Activated CD8-positive, alpha-beta memory T cell treated with anti-CD3 and anti-CD28 coated beads for 1 hour (primary cell): ENCODE measurements around the gene HIGD1B.

Experiments used
- DNase-seq, 2 donors: peaks; one replicate each; pipeline ENCODE4 v3.0.0-alpha.2; 2020; ENCODE audit warnings: low read depth in 1 of 2; ENCODE audit errors: extremely low read depth in 1 of 2

The HIGD1B gene

DNA sequence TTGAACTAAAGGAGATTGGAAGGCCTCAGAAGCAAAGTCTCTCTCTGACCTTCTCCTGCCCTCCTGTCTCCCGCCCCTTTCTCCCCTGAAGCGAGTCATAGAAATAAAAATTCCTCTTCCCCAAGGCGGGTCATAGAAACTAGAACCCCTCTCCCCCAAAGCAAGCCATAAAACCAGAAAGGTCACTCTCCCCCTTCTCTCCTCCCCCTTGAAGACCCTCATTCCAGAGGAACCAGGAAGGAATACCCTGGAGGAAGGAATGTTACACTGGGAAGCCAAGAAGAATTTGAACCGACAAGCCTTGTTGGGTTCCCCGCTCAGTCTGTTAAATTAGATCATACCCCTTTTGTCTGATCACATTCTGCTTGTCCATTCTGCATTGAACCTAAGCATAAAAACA, 14.9 kb upstream of the HIGD1B start:
- no peak for DNase-seq

DNA sequence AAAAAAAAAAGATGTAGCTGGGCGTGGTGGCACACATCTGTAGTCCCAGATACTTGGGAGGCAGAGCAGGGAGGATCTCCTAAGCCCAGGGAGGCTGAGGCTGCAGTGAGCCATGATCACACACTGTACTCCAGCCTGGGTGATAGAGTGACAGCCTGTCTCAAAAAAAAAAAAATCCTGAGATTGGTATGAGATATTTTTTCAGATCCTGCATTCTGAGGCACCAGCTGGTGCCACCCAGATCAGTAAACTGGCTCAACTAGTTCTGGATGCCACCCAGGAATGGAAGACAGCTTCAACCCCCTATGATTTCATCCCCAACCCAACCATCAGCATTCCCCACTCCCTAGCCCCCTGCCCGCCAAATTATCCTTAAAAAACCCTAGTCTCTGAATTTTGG, 10.5 kb upstream of the HIGD1B start:
- no peak for DNase-seq

GRCh38 chr17:44840274-44840673, 7.4 kb upstream of the HIGD1B start:
- no peak for DNase-seq

DNA sequence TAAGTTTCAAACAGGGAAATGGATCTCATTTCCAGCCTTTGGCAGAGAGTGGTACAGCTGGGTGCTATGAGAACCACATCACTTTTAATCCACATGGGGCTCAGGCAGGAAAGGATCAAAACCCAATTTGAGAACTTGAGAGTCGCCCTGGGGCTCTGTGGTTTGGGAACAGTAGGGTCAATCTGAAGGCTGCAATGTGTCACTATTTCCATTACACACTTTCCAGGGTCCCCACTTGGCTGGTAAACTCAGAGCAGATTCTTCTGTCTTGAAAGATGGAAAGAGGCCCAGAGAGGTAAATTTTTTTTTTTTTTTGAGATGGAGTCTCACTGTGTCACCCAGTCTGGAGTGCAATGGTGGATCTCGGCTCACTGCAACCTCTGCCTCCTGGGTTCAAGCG, 6.7 kb upstream of the HIGD1B start:
- no peak for DNase-seq

DNA sequence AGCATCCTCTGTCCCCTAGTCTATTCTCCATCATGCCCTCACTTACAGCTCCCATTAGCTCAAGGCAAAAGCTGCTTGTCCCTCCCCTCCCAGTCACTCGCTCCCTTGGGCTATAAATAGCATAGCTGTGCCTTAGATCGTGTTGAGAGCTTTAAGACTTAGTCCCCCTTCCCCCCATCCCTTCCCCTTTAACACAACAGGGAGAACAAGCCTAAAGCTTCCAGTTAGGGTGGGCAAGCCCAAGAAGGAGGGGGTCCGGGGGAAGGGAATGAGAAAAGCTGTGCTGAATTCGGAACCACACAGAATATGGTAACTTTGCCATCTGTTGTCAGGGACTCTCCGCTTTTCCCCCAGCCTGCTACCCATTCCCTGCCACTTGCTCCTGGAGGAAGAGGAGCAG, 4.9 kb upstream of the HIGD1B start:
- no peak for DNase-seq

DNA sequence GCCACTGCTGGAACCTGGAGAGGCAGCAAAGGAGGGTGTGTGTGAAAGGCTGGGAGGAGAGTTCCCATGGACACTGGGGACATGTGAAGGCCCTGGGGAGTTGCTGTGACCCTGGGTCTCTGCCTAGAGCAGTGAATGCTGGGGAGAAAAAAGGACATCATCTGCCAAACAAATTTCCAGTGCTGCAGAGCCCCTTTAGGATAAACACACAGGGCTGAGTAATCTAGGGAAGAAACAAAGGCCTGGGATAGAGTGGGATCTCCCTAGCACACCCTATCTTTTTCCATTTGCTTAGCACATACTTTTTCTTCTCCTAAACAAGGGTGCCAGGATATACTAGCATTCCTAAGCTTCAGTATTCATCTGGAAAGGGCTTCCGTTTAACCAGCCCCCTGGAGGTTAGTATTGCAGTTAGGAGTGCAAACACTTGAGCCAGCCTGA, 3.3 kb upstream of the HIGD1B start:
- DNase-seq: no peak

DNA sequence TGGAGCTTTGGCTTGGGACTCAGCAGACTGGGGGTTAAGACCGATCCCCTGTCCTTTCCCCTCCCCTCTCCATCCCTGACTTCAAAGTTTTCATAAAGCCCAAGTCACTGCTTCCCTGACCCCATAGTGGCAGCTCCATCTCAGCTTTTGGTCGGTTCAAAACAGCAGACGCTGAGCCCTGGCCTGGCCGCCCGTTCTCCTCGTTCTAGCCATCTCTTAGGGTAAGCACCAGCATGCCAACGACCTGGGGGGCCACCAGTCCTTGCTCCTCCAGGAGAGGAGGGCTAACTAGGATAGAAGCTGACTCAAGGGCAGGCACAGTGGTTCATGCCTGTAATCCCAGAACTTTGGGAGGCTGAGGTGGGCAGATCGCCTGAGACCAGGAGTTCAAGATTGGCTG, 1.5 kb upstream of the HIGD1B start:
- no peak for DNase-seq

- DNase-seq: no peak
These were observed 643 bp downstream of the HIGD1B start for GRCh38 chr17:44848257-44848795.

DNA sequence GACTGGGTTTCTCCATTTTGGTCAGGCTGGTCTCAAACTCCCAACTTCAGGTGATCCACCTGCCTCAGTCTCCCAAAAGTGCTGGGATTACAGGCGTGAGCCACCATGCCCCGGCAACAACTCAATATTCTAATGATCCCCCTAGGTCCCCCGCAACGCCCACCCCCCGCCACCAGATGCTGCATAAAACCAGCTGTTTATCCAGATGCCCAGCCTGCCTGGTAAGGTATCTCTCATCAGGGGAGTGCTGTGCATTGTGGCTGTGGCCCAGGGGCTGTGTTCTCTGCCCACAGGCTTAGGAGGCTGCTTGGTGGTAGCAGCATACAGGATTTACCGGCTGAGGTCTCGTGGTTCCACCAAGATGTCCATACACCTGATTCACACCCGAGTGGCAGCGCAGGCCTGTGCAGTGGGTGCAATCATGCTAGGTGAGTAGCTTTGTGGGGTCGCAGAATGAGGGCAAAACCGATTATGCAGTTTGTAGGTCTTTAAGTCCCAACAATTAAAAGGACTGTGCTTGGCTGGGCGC, 1.3 kb downstream of the HIGD1B start:
- no peak for DNase-seq

DNA sequence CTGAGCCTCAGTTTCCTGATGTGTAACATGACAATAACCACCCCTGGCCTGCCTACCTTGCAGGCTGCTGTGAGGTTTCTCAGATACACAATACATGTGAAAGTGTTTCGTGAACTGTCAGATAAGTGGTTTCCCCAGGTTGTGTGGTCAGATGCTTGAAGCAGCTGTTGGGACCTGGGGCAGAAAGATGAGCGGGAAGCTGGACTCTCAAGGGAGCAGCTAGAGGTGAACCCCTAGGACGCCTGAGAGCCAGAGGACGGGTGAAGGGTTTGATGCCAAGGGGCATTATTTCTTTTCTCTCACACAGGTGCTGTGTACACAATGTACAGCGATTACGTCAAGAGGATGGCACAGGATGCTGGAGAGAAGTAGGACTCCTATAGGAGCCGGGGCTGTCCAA, 2.3 kb downstream of the HIGD1B start:
- DNase-seq: no peak

- DNase-seq: no peak
These were observed 2.9 kb downstream of the HIGD1B start for GRCh38 chr17:44850612-44851011.

- no peak for DNase-seq
These were observed 6.5 kb downstream of the HIGD1B start for GRCh38 chr17:44854192-44854591.

GRCh38 chr17:44859701-44860100, 12.0 kb downstream of the HIGD1B start:
- no peak for DNase-seq

- DNase-seq: no peak
These were observed 14.7 kb downstream of the HIGD1B start for GRCh38 chr17:44862278-44862914.

DNA sequence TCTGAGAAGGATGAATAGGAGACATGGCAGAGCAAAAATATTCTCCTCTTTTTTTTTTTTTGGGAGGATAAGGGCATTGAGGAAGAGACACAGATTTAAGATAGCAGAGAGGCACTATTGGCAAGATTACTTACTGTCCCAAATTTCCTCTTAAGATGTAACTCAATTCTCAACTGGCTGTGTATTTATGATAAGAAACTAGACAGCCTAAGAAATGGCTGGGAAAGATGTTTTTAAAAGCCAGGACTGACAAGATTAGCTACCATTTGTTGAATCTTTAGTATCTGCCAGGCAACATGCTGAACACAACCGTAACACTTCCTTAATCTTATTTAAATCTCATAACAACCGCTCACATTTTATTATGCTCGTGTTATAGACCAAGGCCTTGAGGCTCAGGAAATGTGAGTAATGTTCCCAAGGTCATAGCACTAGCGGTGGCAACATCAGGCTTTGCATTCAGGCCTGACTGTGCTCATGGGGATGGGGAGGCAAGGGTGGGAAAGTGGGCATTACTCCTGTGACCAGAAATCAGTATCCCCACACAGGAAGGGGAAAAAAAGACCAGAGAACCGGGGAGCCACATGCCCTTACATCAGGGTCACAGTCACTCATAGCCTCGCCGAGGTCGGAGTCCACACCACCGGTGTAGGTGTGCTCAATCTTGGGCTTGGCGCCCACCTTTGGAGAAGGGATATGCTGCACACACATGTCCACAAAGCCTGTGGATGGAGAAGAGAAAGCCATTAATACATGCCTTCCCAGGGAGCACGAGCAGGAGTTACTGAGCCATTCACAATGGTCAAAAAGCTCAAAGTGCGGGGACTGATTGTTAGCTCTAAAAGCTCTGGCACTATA, 15.6 kb downstream of the HIGD1B start:
- no peak for DNase-seq

DNA sequence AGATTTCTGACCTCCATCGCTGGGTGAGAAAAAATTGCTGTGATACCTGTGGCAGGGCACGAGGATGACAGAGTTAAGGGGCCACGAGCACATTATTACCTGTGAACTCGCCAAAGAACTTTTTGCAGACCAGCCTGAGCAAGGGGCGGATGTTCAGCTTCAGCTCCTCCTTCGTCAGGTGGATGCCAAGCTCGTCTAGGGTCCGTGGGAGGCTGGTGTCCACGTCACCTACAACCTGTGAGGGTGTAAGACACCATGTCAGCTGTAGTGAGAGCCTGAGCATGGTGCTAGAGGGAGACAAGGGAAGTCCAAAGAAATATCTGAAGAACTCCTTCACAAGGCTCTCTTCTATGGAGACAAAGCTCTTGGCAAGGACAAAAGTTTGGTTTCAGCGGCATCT, 17.1 kb downstream of the HIGD1B start:
- no peak for DNase-seq

DNA sequence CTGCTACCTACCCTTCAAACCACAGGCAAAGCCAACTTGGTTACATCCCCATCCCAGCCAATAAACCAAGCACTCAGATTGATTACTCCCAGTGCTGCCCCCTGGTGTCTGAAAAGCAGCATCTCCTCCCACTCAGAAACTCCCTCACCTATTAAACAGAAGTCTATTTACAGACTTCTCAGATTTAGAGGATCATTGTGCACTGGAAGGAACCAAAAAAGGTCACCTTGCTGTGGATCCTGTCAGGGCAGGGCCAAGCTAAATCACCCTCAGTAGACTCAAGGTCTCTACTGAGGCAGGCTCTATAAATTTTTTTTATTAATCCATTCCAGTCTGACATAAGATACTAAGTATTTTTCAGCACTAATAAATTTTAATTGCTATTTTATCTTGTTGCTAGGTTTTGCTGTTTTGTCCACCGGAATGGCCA, 17.6 kb downstream of the HIGD1B start:
- DNase-seq: peak; percentile 44 to 45

DNA sequence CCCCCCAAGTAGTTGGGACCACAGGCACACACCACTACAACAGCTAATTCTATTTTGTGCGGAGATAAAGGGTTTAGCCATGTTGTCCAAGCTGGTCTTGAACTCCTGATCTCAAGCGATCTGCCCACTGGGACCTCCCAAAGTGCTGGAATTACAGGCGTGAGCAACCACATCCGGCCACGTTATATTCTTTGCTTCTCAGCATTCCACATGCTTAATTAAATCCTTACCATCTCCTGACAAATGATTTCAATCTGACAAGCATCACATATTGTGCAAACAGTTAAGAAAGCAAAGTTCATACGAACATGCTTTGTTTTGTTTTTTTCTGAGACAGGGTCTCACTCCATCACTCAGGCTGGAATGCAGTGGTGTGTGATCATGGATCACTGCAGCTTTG, 18.2 kb downstream of the HIGD1B start:
- no peak for DNase-seq

DNA sequence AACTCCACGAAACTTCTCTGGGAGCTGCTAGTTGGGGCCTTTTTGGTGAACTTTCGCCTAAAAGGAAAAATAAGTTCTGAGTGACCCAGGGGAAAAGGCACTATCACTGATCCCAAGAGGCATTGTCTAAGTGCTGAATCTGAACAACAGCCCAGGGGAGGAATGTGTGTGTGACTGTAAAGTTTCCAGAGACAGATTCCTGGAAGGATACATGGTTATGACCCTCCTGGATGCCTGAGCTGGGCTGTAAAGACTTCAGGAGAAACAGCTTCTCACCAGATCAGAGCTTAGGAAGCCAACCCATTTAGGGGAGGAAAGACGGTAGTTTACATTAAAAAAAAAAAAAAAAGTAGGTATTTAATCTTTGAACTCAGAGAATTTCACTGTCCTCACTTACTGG, 20.2 kb downstream of the HIGD1B start:
- no peak for DNase-seq

DNA sequence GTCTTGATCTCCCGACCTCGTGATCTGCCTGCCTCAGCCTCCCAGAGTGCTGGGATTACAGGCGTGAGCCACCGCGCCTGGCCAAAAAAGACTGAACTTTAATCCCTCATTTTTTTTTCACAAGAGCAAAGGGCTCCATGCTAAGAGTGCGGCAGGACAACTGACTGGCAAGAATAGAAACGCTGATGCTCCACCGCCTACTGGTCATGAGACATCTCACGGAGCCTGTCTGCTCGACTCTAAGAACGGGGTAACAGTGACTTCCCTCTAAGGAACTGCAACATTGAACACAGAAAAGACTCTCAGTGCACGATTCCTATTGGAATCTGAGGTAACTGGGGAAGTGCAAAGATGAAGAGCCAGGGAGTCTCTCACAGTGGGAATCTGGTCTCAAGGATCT, 23.9 kb downstream of the HIGD1B start:
- no peak for DNase-seq

DNA sequence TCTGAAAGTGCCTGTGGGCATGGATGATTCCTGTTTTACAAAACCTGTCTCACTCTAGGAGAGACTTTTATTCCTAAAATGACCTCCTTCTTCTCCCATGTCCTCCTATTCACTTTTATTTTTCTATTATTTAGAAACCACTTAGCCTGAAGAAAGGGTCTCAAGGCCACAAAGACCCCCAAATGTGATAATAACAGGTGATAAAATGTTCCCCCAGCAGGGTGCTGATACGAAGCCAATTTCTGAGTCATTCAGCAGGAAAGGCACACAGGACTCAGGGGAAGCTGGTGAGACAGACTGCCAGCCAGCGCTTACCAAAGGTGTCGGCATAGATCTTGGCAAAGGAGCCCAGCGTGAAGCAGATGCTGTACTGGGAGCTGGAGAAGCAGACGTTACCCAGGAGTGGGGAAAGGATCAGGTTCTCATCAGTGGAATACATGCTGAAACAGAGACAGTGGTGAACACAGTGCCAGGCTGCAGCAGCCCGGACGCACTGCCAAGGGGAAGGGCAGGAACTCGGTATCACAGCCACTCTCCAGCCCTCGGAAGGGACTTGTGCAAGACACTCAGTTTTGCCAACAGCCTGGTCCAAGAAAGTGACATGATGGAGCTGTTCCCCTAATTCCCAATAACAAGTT, 24.6 kb downstream of the HIGD1B start:
- no peak for DNase-seq
